Measurements from ENCODE around the gene MYOC.

Gene MYOC

GRCh38 chr1:171637928-171638576 is 14.4 kb downstream of the MYOC start:
- no peak for TF ChIP-seq CTCF (IDR thresholded peaks at IDR 0.05; ENCODE audit: low read depth, low read length)
- H3K4me3 ChIP-seq (ENCODE audit: low read depth, low read length), result no peak overlapping the region

DNA sequence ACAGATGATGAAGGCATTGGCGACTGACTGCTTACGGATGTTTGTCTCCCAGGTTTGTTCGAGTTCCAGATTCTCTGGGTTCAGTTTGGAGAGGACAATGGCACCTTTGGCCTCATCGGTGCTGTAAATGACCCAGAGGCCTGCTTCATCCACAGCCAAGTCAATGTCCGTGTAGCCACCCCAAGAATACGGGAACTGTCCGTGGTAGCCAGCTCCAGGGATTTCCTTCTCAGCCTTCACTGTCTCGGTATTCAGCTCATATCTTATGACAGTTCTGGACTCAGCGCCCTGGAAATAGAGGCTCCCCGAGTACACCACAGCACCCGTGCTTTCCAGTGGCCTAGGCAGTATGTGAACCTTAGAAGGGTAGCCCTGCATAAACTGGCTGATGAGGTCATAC is 16.3 kb downstream of the MYOC start:
- no peak for TF ChIP-seq CTCF (IDR thresholded peaks at IDR 0.05; ENCODE audit: low read depth, low read length)
- H3K4me3 ChIP-seq (ENCODE audit: low read depth, low read length), result no peak overlapping the region

DNA sequence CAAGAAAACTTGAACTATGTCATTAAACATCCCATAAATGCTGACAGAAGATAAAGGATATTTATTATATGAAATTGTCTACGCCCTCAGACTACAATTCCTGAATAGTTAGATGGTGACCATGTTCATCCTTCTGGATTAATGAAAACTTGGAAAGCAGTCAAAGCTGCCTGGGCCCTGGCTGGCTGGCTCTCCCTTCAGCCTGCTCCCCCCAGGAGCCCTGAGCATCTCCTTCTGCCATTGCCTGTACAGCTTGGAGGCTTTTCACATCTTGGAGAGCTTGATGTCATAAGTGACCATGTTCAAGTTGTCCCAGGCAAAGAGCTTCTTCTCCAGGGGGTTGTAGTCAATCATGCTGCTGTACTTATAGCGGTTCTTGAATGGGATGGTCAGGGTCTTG is 16.8 kb downstream of the MYOC start:
- no peak overlapping the region for H3K4me3 ChIP-seq (ENCODE audit: low read depth, low read length)
- no peak for TF ChIP-seq CTCF (IDR thresholded peaks at IDR 0.05; ENCODE audit: low read depth, low read length)

- TF ChIP-seq CTCF (IDR thresholded peaks at IDR 0.05; ENCODE audit: low read depth, low read length), result no peak
- H3K4me3 ChIP-seq (ENCODE audit: low read depth, low read length), result no peak overlapping the region
Observed at GRCh38 chr1:171628225-171628624, 24.3 kb downstream of the MYOC start.

- TF ChIP-seq CTCF (IDR thresholded peaks at IDR 0.05; ENCODE audit: low read depth, low read length), result no peak
- no peak overlapping the region for H3K4me3 ChIP-seq (ENCODE audit: low read depth, low read length)
Observed at GRCh38 chr1:171627020-171627419, 25.5 kb downstream of the MYOC start.

DNA sequence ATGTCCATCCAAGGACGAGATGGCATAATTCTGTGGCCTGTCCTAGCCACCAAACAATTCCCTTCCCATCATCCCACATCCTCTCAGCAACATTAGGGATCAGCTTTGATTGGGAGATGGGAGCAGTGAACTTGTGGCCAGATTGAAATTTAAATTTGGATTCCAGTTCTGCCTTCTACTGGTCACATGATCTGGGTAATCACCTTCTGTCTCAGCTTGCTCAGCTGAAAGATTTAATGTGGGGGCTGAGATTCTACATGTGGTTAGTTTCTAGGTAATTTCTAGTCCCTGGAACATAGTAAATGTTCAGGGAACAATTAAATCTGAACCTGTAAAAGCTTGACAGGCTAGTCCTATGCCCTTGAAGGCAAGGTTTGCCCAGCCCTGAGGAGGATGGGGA is 27.3 kb downstream of the MYOC start:
- no peak overlapping the region for H3K4me3 ChIP-seq (ENCODE audit: low read depth, low read length)
- no peak for TF ChIP-seq CTCF (IDR thresholded peaks at IDR 0.05; ENCODE audit: low read depth, low read length)

DNA sequence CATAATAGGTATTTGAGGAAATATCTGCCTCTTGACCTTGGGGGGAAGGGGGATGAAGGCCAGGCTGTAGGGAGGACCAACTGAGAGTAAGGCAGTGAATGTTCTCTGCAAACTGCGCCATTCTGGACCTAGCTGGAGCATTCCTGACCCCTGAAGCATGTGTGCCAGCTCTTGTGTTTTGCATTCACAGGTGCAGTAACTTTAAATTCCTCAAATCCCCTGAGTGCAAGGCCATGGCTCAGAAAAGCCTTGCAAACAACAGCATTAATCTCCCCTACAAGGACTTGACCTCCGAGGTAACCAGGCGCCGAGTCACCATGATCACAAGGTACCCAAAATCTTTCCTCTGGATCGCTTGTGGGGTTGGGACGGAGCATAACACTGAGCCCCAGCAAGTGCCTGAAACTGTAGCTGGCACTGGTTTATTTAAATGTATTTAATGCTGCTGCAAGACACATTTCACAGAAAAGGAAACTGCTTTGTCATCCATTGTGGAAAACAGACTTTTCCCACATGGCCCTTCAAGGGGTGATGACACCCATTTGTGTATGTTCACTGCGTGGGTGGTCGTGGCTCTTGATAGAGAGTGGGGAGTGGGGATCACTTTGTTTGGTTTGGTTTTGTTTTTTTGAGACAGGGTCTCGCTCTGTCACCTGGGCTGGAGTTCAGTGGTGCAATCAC is 28.7 kb downstream of the MYOC start:
- TF ChIP-seq CTCF (IDR thresholded peaks at IDR 0.05; ENCODE audit: low read depth, low read length), result no peak
- no peak overlapping the region for H3K4me3 ChIP-seq (ENCODE audit: low read depth, low read length)

Data from WI38 (cell line).